ENCODE results near the gene GAB4. TPM values are rescaled to one million over a fixed set of nuclear protein-coding genes. Genes with fewer than 3 reads are reported as not detected.

Gene GAB4
- total and polyA plus RNA-seq, 2 donors (not counting 3 experiments of a cell fraction or from before 2014, with no cell fraction given), result not detected

DNA sequence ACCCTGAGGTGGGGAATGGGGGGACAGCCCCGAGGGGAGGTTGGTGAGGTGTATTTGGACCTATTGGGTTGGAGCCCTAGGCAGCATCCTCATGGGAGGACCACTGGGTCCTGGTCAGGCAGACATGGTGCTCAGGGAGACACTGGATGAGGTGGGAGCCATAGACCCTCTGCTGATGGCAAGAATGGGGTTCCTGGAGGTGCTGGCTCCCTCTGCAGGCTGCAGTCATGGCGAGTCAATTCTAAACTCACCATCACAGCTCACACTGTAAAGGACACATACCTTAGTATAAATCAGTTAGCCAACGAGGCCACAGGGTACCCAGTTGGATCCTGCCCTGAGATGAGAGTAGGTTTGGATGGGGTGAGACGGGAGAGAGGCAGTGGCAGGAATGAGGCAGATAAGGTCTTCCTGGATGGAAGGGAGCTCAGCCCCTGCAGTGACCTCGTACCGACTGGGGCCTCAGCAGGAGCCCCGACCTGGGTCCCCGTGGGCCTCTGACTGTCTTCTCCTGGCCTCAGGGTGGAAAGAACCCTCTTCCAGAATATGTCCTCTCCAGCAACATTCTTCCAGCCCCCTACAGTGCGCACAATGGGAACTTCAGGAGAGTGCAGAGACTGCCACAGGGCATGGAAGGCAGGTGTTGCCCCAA, 1.7 kb upstream of the GAB4 start:
- Histone ChIP-seq H3K27me3 (ENCODE audit: control insufficient read depth in 2 of 2, insufficient read depth in 2 of 2, low read length in 2 of 2) (no peaks in the 10 kb centered on the region), H3K36me3 (ENCODE audit: control insufficient read depth in 2 of 2, extremely low read depth in 1 of 2, insufficient read depth in 2 of 2, low read length in 2 of 2) (no peaks in the 10 kb centered on the region), H3K9me1 (replicated peaks; ENCODE audit: control insufficient read depth, extremely low read depth, insufficient read depth, low read length) (no peaks in the 10 kb centered on the region), H3K79me2 (ENCODE audit: control insufficient read depth, insufficient read depth, low read length) (no peaks in the 10 kb centered on the region), H4K20me1 (replicated peaks; ENCODE audit: control insufficient read depth, extremely low read depth, insufficient read depth, low read length) (no peaks in the 10 kb centered on the region), H3K4me3 (replicated peaks in 1 of 3; ENCODE audit: insufficient read depth in 1 of 3, low read depth in 1 of 3, low read length in 3 of 3) (no peak overlapping the region), H3K9ac (replicated peaks; ENCODE audit: extremely low read depth, insufficient read depth, low read length) (no peak overlapping the region), H3K27ac (ENCODE audit: insufficient read depth, low read depth, low read length) (no peak overlapping the region), H3K9me3 (replicated peaks; ENCODE audit: control insufficient read depth, insufficient read depth, low read length) (no peaks in the 10 kb centered on the region), H3K4me1 (ENCODE audit: control insufficient read depth, extremely low read depth, insufficient read depth, low read length) (no peaks in the 10 kb centered on the region), H3K4me2 (ENCODE audit: insufficient read depth, low read length) (no peak overlapping the region), H2AFZ (ENCODE audit: low read depth, low read length) (no peak overlapping the region)
- TF ChIP-seq, protein P1, sequence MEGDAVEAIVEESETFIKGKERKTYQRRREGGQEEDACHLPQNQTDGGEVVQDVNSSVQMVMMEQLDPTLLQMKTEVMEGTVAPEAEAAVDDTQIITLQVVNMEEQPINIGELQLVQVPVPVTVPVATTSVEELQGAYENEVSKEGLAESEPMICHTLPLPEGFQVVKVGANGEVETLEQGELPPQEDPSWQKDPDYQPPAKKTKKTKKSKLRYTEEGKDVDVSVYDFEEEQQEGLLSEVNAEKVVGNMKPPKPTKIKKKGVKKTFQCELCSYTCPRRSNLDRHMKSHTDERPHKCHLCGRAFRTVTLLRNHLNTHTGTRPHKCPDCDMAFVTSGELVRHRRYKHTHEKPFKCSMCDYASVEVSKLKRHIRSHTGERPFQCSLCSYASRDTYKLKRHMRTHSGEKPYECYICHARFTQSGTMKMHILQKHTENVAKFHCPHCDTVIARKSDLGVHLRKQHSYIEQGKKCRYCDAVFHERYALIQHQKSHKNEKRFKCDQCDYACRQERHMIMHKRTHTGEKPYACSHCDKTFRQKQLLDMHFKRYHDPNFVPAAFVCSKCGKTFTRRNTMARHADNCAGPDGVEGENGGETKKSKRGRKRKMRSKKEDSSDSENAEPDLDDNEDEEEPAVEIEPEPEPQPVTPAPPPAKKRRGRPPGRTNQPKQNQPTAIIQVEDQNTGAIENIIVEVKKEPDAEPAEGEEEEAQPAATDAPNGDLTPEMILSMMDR (IDR thresholded peaks at IDR 0.05; ENCODE audit: extremely low read depth in 1 of 2, insufficient read depth in 1 of 2, low read depth in 1 of 2, low read length in 2 of 2), result no peak
- intact Hi-C loops (cut with micrococcal nuclease) (no loop called here), dilution Hi-C loops (cut with MboI; ENCODE audit: extremely low pct_ligation_motif_present, low sequenced_read_pairs) (no loop called here)
- POLR2A ChIA-PET, result no interaction called here
- CTCF ChIA-PET, result no interaction called here
- BruUV-seq (replicated peaks), result no TSS peak
- FAIRE-seq, result no peak
- DNase-seq (ENCODE audit: low read depth, low spot score), result no peak

DNA sequence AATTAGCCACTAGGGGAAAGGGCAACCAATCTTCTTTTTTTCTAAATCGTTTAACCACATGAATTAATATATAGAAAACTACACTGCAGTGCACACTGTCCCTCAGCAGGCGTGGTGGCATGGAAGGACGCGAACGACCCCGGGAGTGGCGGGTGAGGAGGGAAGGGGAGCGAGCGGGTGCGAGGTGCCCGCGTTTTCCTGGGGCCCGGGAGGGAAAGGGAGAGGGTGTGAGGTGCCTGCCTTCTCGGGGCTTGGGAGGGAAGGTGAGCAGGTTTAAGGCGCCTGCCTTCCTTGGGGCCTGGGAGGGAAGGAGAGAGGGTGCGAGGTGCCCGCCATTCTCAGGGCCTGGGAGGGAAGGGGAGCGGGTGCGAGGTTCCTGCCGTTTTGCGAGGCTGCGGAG, 765 bp downstream of the GAB4 start:
- Histone ChIP-seq H3K9me1 (replicated peaks; ENCODE audit: control insufficient read depth, extremely low read depth, insufficient read depth, low read length) (no peaks in the 10 kb centered on the region), H3K27me3 (ENCODE audit: control insufficient read depth in 2 of 2, insufficient read depth in 2 of 2, low read length in 2 of 2) (no peaks in the 10 kb centered on the region), H2AFZ (ENCODE audit: low read depth, low read length) (no peak overlapping the region), H3K9ac (replicated peaks; ENCODE audit: extremely low read depth, insufficient read depth, low read length) (no peak overlapping the region), H3K36me3 (ENCODE audit: control insufficient read depth in 2 of 2, extremely low read depth in 1 of 2, insufficient read depth in 2 of 2, low read length in 2 of 2) (no peaks in the 10 kb centered on the region), H3K4me1 (ENCODE audit: control insufficient read depth, extremely low read depth, insufficient read depth, low read length) (no peaks in the 10 kb centered on the region), H3K9me3 (replicated peaks; ENCODE audit: control insufficient read depth, insufficient read depth, low read length) (no peaks in the 10 kb centered on the region), H3K79me2 (ENCODE audit: control insufficient read depth, insufficient read depth, low read length) (no peaks in the 10 kb centered on the region), H3K4me2 (ENCODE audit: insufficient read depth, low read length) (no peak overlapping the region), H4K20me1 (replicated peaks; ENCODE audit: control insufficient read depth, extremely low read depth, insufficient read depth, low read length) (no peaks in the 10 kb centered on the region), H3K4me3 (replicated peaks in 1 of 3; ENCODE audit: insufficient read depth in 1 of 3, low read depth in 1 of 3, low read length in 3 of 3) (no peak overlapping the region), H3K27ac (ENCODE audit: insufficient read depth, low read depth, low read length) (no peak overlapping the region)
- BruUV-seq (replicated peaks), result no TSS peak
- intact Hi-C loops (cut with micrococcal nuclease), result no loop called here
- DNase-seq (ENCODE audit: low read depth, low spot score), result no peak
- dilution Hi-C loops (cut with MboI; ENCODE audit: extremely low pct_ligation_motif_present, low sequenced_read_pairs), result no loop called here
- no peak for TF ChIP-seq MYC (IDR thresholded peaks at IDR 0.05; ENCODE audit: low read depth, low read length)
- no peak for TF ChIP-seq EZH2 (IDR thresholded peaks at IDR 0.05; ENCODE audit: borderline replicate concordance, low read depth, low read length, severe bottlenecking)
- no peak for TF ChIP-seq FOS (IDR thresholded peaks at IDR 0.05; ENCODE audit: borderline replicate concordance, insufficient read depth, low read length)
- no peak for TF ChIP-seq JUN (IDR thresholded peaks at IDR 0.05; ENCODE audit: borderline replicate concordance, insufficient read depth, insufficient read length, low read depth)
- ChIA-PET POLR2A (no interaction called here), CTCF (no interaction called here)
- FAIRE-seq, result no peak
